Loucy (cell line): Measurements from ENCODE around the gene USP15.

Source experiments
- EZH2phosphoT487 ChIP-seq: fragments of 200-600 bp; IDR thresholded peaks from 2 replicates; pipeline ENCODE4 v1.6.1; 2018; ENCODE audit warnings: antibody characterized with exemption, mild to moderate bottlenecking, moderate library complexity, borderline replicate concordance
- TF ChIP-seq, protein P1 (sequence below): fragments of 200-600 bp; sonication (generic); conservative IDR thresholded peaks from 2 replicates; pipeline ENCODE4 v1.5.1; 2014; ENCODE audit warnings: mild to moderate bottlenecking, antibody characterized with exemption, low read length

DNA sequence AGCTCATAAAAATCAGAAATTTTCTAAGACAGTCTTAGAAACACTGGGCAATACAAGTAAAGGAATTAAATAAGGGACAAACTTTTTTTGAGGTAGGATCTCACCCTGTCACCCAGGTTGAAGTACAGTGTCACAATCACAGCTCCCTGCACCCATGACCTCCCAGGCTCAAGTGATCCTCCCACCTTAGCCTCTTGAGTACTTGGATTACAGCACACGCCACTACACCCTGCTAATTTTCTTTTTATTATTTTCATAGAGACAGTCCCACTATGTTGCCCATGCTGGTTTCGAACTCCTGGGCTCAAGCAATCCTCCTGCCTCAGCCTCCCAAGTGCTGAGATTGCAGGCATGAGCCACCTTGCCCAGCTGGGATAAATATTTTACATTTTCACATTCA lies 90.3 kb downstream of the USP15 start:
- TF ChIP-seq, protein P1, sequence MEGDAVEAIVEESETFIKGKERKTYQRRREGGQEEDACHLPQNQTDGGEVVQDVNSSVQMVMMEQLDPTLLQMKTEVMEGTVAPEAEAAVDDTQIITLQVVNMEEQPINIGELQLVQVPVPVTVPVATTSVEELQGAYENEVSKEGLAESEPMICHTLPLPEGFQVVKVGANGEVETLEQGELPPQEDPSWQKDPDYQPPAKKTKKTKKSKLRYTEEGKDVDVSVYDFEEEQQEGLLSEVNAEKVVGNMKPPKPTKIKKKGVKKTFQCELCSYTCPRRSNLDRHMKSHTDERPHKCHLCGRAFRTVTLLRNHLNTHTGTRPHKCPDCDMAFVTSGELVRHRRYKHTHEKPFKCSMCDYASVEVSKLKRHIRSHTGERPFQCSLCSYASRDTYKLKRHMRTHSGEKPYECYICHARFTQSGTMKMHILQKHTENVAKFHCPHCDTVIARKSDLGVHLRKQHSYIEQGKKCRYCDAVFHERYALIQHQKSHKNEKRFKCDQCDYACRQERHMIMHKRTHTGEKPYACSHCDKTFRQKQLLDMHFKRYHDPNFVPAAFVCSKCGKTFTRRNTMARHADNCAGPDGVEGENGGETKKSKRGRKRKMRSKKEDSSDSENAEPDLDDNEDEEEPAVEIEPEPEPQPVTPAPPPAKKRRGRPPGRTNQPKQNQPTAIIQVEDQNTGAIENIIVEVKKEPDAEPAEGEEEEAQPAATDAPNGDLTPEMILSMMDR, result no peak
- TF ChIP-seq EZH2phosphoT487, result no peak
